Superior temporal gyrus (tissue), 1 donor: Measurements from ENCODE around the gene CAMK1D.
"Not testable (repeated sequence)": the region's sequence is repeated elsewhere in the genome, so short reads cannot be mapped to it uniquely, and the experiment has no call there.

Experiments
- DNase-seq: peaks from one replicate; pipeline ENCODE4 v3.0.0-alpha.2; 2016; ENCODE audit errors: extremely low spot score

CAMK1D gene

DNA sequence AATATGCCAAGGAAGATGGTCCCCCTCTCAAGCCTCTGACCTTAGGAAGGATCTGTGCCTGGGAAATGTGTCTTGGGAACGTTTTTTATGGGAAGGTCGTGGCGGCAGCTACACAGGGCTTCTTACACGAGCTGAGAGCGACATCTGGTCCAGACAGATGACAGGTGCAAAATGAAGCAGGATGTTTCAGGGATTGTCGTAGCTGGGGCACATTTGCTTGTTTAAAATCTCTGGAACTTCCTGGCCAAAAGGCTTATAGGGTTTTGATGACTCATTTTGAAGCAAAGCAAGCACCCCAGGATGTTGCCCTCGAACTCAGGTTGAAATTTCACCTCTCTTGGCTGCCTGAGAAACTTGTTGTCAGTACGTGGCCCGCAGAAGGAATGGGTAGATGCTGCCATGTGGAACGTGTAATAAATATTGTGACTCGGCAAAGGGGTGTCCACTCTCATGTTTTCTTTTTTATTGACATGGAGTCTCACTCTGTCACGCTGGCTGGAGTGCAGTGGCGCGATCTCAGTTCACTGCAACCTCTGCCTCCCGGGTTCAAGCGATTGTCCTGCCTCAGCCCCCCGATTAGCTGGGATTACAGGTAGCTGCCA is 117.5 kb downstream of the CAMK1D start:
- DNase-seq = no peak

DNA sequence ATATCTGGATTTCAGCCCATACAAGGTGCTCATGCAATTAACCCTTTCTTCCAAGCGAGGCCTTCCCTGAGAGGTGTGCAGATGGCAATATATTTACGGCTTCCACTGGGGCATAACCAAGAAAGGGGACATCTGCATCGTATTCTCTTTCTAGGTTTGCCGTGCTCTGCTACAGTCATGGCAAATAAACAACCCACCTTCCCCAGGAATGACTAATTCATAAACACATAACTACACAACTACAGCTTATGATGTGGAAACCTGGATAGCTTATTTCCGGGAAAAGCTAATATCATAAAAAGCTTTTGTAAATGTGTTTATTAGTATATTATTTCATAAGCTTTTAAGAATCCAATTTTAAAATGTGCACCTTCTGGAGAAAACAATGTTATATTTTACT is 120.0 kb downstream of the CAMK1D start:
- DNase-seq = no peak

DNA sequence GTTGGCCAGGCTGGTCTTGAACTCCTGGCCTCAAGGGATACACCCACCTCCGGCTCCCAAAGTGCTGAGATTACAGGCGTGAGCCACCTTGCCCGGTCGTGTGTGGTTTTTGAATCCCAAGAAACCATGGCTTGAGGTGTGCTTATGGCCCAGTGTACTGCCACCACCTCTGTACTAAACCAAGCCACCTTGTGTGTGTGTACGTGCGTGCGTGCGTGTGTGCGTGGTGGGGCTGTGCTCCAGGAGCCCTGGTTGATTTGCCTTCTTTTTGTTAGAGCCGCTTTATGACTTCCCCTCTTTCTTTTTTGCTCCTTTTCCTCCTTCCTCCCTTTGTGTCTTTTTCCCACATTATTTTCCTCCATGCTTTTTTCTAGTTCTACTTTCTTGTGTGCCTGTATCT is 121.4 kb downstream of the CAMK1D start:
- DNase-seq = no peak

- DNase-seq = no peak
Observed at GRCh38 chr10:12471135-12471534, 121.8 kb downstream of the CAMK1D start.

- DNase-seq = no peak
Observed at GRCh38 chr10:12473491-12473890, 124.1 kb downstream of the CAMK1D start.

- no peak for DNase-seq
Observed at GRCh38 chr10:12474727-12475412, 125.5 kb downstream of the CAMK1D start.

GRCh38 chr10:12476656-12477055 is 127.3 kb downstream of the CAMK1D start:
- no peak for DNase-seq

DNA sequence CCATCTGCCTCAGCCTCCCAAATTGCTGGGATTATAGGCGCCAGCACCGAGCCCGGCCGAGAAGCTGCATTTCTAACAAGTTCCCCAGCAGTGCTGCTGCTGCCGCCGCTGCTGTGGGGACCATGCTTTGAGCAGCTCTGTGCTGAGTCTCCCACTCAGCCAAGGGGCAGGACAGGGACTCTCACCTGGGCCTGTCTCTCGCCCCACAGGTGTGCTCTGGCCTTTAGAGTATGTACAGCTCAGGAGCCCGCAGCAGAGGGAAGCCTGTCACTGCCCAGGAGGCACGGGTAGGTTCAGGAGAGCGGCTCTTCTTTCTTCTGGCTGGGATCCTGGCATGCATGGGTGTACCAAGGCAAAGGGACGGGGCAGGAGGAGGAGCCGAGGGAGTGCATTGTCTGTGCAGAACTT is 130.1 kb downstream of the CAMK1D start:
- no peak for DNase-seq

GRCh38 chr10:12479924-12480323 is 130.6 kb downstream of the CAMK1D start:
- DNase-seq = no peak

GRCh38 chr10:12480440-12480839 is 131.1 kb downstream of the CAMK1D start:
- DNase-seq = no peak

DNA sequence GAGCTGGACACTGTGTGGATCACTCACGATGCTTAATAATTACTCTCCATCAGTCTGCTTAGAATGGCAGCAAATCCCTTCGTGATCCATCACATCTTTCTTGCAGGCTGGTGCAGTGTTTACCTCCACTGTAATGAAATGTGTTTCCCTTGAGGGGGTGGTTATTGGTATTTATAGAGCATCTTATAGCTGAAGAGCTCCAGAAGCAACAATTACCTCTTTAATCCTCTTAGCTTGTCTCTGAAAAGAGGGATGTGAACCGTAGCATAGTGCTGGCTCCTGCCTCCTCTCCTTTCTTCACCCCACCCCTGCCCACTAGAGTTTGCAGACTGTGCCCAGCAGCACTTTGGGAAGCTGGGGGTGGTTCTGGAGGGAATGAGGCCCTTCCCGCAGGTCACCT is 132.6 kb downstream of the CAMK1D start:
- DNase-seq = no peak

GRCh38 chr10:12482587-12482986 is 133.2 kb downstream of the CAMK1D start:
- no peak for DNase-seq

DNA sequence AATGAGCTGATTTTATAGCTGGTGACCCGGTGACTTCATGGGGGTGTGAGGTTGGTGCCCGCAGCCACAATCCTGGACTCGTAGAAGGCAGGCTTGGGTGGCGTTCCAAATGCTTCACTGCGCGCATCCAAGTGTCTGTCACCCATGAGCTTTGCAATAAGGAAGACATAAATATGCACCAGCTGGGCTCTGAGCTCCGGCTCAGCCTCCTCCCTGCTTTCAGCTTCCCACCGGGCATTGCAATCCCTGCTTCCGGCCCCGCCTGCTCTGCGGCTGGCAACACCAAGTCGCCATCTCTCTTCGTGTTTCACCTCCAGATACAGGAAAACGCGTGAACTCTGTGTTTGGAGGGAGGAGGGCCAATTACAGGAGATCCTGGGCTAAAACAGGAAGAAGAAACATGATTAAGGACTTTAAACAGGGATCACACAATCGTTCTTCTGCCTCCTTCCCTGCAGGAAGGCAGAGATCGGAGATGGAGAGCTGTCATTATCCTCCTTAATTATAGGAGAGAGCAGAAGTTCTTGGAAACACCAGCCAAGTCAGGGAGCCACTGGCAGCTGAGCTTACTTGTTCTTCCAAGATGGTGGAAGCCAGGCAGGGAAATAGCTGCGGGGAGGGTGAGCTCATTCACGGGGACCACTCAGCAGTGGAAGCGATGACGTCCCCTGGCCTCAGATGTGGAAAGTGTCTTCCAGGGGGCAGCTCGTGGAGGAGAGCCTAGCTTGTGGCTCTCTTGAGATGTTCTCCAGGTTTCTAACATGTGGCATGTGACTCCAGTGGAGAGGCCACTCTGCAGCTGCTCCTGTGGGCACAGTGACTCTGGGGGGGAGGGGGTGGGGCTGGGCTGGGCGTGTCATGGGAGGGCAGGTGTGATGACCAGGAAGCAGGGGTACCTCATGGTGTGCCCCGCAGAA is 134.9 kb downstream of the CAMK1D start:
- peak; percentile 41 for DNase-seq

DNA sequence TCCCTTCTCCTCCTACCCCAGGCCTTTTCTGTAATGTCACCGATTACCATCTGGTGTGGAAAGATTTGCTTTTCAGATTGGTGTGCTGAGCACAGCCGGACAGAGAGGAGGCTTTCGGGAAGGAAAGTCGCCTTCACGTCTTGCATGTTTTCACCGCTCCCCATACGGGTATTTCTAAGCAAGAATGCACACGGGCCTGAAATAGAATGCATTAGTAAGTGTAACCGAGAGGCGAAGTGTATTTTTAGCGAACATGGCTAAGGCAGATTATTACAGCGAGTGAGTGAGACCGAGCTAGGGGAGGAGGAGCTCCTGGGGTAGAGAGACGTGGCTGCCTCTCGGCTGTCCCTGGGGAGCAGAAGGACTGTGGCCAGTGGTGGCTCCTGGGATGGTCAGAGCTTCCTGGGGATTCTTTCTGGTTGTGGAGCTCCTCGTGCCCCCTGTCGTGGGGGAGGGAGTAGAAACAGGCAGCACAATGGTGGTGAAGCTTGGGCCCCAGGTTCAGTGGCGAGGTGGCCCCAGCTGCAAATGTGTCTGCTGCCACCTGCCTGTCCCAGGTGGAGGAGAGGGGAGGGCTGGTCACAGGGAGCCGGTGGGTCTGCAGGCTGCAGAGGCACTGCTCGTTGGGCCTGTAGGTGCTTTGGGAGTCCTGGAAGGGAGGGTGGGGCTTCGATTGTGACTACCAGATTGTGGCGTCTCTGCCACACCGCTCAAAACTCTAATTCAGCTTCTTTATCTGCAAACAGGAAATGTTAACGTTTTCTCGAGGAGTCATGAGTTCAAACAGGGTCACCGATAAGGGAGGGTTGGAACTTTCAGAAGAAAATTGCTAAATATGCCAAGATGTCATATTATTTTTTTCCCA is 135.8 kb downstream of the CAMK1D start:
- peak; percentile 67 for DNase-seq

DNA sequence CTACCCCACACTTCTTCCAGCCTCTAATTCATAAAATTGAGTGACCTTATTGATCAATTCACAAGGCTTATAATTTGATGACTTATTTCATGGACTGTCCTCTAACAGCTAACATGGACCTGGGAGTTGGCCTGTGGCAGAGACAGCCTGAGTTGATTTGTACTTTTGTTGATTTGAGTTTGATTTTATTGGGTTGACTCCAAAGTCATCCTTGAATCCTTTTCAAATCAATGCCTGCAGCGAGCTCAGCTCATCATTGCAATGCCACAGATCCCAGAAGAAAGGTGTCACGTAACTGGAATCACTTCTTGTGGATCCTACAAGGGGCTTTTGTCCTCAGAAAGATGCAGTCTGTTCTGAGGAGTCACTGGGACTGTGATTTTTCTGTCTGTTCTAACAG is 138.0 kb downstream of the CAMK1D start:
- DNase-seq = no peak

- no peak for DNase-seq
Observed at GRCh38 chr10:12488626-12489025, 139.3 kb downstream of the CAMK1D start.

GRCh38 chr10:12489357-12489756 is 140.0 kb downstream of the CAMK1D start:
- DNase-seq = no peak

GRCh38 chr10:12489806-12490205 is 140.5 kb downstream of the CAMK1D start:
- no peak for DNase-seq

GRCh38 chr10:12490963-12491362 is 141.6 kb downstream of the CAMK1D start:
- no peak for DNase-seq

- DNase-seq = no peak
Observed at GRCh38 chr10:12491491-12491890, 142.1 kb downstream of the CAMK1D start.

- DNase-seq = no peak
Observed at GRCh38 chr10:12492016-12492415, 142.7 kb downstream of the CAMK1D start.

GRCh38 chr10:12497046-12497445 is 147.7 kb downstream of the CAMK1D start:
- not testable (repeated sequence) for DNase-seq
